Upper lobe of left lung (tissue), 4 donors: Measurements from ENCODE around the gene ABHD15.

Experiments used
- EP300 ChIP-seq, 4 donors: sonication (generic); formaldehyde crosslinking; IDR thresholded peaks; one replicate each; pipeline ENCODE4 v1.5.1; 2017; ENCODE audit warnings: antibody characterized with exemption in 4 of 4, control low read depth in 2 of 4
- TF ChIP-seq, protein P1 (sequence below), 6 experiments: fragments of 450-650 bp in 4 of 6; fragments of 200-600 bp in 2 of 6; sonication (generic) in 2 of 6; IDR thresholded peaks; one replicate each; pipeline ENCODE4 v1.5.1; 2016 to 2019; ENCODE audit warnings: antibody characterized with exemption in 6 of 6

DNA sequence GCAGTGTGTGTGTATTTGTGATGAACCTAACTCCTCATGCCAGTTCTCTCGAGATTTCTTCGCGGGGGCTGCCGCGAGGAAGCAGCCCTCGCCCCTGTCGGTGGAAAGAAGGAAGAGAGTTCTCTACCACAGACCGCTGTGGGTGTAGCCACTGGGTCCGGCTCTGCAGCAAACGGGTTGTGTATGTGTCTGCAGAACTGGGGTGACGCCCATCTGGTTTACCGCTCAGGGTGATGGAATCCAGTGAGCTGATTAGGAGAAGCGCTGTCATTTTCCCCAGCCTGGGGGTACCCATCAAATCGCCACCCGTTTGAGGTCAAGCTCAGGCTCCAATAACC, 48.2 kb upstream of the ABHD15 start:
- TF ChIP-seq, protein P1, sequence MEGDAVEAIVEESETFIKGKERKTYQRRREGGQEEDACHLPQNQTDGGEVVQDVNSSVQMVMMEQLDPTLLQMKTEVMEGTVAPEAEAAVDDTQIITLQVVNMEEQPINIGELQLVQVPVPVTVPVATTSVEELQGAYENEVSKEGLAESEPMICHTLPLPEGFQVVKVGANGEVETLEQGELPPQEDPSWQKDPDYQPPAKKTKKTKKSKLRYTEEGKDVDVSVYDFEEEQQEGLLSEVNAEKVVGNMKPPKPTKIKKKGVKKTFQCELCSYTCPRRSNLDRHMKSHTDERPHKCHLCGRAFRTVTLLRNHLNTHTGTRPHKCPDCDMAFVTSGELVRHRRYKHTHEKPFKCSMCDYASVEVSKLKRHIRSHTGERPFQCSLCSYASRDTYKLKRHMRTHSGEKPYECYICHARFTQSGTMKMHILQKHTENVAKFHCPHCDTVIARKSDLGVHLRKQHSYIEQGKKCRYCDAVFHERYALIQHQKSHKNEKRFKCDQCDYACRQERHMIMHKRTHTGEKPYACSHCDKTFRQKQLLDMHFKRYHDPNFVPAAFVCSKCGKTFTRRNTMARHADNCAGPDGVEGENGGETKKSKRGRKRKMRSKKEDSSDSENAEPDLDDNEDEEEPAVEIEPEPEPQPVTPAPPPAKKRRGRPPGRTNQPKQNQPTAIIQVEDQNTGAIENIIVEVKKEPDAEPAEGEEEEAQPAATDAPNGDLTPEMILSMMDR (IDR thresholded peaks at IDR 0.05), result peak in 1 of 6 experiments; percentile 15
- no peak for TF ChIP-seq EP300 (IDR thresholded peaks at IDR 0.05)
